ENCODE results near the gene HHIPL1.

Gene HHIPL1

DNA sequence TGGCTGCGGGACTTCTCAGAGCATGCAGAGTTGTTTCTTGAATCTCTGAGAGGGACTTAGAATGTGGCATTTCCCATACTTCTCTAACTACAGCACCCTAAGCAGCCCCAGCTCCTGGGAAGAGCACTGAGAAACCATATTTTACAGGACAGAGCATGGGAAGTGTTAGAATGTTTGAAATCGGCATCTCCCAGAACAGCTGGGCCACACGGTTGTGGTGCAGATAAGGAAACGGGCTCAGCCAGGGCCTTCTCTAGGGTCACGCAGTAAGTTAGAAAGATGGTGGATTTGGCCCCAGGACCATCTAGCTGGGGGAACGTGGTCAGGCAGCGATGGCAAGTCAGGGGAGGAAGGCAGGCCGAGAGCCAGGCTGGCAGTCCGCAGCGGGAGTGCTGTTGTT, 10.5 kb upstream of the HHIPL1 start:
- no peak for DNase-seq (ENCODE audit: low spot score)

DNA sequence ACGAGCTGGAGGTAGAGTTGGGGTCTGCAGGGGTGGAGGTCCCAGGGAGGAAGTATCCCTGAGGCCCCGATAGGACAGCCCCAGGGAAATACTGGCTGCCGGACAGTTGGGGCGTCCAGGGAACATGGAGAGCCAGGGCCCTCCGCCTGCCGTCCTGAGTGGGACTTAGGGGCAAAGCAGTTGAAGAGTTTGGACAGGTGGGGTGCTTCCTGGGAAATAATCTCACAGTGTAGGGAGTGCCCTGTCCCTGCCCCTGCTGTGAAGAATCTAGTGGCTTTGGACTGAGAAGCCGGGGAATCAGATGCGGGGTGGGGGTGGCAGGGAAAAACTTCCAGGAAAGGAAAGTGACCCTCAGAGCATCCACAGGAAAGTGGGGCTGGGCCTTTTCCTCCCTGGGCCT, 9.8 kb upstream of the HHIPL1 start:
- no peak for DNase-seq (ENCODE audit: low spot score)

DNA sequence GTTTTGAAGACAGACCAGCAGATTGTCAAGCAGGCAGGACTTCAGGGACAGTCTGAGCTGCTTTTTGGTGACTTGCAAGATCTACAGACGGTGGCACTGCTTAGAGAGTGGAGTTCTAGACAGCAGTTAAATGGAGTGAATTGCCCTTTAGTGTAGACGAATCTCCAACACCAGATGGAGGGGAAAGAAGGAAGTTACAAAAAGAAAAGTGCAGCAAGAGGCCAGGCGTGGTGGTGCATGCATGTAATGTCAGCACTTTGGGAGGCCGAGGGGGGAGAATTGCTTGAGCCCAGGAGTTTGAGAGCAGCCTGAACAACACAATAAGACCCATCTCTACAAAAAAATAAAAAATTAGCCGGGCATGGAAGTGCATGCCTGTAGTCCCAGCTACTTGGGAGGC, 8.4 kb upstream of the HHIPL1 start:
- DNase-seq (ENCODE audit: low spot score): no peak

GRCh38 chr14:99637624-99638023, 7.3 kb upstream of the HHIPL1 start:
- DNase-seq (ENCODE audit: low spot score): no peak

- DNase-seq (ENCODE audit: low spot score): peak; percentile 73
Observed at GRCh38 chr14:99642771-99643170, 2.2 kb upstream of the HHIPL1 start.

GRCh38 chr14:99643343-99643742, 1.6 kb upstream of the HHIPL1 start:
- DNase-seq (ENCODE audit: low spot score): no peak

DNA sequence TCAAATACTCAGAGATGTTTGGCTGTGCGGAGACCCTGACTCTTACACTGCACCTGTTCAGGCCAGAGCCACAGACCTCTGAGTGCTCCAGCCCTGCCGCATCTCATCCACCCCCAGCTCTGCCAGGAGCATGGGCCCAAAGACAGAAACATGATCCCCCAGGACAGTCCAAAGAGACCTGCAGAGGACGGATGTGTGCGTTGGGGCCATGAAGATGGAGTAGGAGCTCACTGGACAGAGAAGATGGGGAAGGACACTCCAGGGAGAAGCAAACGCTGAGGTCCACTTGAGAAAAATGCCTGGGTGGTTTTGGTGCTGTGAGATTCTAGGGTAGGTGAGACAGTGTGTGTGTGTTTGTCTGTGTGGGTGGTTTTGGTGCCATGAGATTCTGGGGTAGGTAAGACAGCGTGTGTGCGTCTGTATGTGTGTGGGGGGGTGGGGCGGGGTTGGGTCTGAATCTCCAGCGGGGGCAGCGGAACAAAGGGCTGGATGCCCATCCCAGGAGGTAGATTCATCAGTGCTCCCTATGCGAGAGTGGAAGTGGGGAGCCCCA, 818 bp upstream of the HHIPL1 start:
- DNase-seq (ENCODE audit: low spot score): no peak

- DNase-seq (ENCODE audit: low spot score): no peak
Observed at GRCh38 chr14:99645545-99646505, 896 bp downstream of the HHIPL1 start.

GRCh38 chr14:99647411-99647810, 2.5 kb downstream of the HHIPL1 start:
- DNase-seq (ENCODE audit: low spot score): no peak

DNA sequence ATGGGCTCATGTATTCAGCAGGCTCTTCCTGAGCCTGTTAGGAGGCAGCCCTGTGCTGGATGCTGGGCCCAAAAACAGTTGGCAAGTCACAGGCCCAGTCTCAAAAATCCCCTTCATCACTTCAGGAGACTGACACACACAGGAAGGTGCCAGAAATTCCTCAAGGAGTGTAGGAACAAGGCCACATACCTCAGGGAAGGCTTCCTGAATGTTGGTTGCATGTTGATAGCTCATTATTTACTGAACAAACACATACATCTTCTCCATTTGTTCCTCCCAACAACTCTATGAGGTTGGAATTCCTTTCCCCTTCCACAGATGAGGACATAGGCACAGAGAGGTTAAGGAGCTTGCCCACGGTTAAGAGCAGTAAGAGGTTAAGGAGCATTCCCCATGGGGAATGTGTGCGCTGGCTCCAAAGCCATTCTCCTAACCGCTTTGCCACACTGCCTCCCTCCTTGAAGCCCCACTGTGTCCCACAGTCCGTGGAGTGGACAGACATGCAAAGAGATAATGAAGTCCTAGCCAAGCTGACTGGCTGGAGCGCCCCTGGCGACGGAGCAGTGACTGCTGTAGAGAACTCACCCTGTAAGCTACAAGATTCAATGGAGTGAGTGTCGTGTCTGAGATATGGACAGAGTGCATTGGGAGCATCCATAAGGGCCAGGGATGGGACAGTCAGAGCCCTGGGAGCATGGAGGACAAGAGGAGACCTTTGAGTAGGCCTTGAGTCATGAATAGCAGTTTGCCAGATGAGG, 3.3 kb downstream of the HHIPL1 start:
- no peak for DNase-seq (ENCODE audit: low spot score)

DNA sequence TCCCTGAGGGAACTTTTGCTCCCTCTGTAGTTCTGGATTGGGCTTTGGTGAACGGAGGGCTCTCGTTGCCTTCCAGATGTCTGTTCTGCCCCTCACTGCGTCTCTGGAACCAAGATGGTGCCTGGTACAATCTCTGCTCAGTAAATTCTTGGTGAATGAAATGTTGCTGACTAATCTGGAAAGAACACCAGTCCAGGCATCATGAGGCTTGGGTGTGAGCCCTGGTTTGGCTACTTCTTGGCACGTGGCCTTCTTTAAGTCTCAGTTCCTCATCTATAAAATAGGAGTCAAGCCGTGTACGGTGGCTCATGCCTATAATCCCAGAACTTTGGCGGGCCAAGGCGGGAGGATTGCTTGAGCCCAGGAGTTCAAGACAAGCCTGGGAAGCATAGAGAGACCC, 4.3 kb downstream of the HHIPL1 start:
- no peak for DNase-seq (ENCODE audit: low spot score)

- no peak for DNase-seq (ENCODE audit: low spot score)
Observed at GRCh38 chr14:99649643-99650042, 4.7 kb downstream of the HHIPL1 start.

DNA sequence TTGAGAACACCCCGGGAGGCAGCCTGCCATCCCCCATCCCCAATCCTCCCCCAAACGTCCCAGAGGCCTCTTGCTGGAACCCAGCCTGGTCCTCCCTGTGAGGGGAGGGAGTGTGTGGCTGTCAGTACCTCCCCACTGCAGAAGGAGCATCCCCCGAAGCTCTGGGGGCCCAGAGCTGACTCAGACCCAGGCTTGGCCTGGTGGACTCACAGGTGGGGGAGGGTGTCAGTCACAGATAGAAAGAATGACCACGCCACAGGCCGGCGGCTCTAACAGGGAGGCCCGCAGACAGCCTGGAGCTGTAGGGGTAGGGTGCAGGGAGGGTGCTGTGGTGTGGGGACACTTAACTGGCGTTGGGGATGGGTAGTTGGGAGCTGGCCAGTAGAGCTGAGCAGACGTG, 5.3 kb downstream of the HHIPL1 start:
- DNase-seq (ENCODE audit: low spot score): no peak

- DNase-seq (ENCODE audit: low spot score): no peak
Observed at GRCh38 chr14:99651953-99652746, 7.2 kb downstream of the HHIPL1 start.

GRCh38 chr14:99654235-99654985, 9.5 kb downstream of the HHIPL1 start:
- peak; percentile 44 for DNase-seq (ENCODE audit: low spot score)

DNA sequence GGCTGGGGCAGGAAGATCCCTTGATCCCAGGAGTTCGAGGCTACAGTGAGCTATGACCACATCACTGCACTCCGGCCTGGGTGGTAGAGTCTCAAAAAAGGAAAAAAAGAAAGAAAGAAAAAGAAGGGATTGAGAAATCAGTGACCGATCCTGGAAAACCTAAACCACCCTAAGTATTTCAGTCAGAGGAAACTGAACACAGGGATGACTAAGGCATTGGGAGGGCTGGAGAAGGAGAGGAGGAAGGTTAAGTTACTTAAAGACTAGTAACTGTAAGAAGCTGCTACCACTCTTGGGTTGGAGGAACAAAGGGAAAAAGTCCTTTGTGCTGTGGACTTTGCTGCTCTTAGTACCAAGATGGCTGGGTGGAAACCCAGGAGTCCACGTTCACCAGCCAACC, 10.6 kb downstream of the HHIPL1 start:
- DNase-seq (ENCODE audit: low spot score): no peak

- no peak for DNase-seq (ENCODE audit: low spot score)
Observed at GRCh38 chr14:99656171-99656570, 11.2 kb downstream of the HHIPL1 start.

- no peak for DNase-seq (ENCODE audit: low spot score)
Observed at GRCh38 chr14:99657645-99658155, 12.8 kb downstream of the HHIPL1 start.

DNA sequence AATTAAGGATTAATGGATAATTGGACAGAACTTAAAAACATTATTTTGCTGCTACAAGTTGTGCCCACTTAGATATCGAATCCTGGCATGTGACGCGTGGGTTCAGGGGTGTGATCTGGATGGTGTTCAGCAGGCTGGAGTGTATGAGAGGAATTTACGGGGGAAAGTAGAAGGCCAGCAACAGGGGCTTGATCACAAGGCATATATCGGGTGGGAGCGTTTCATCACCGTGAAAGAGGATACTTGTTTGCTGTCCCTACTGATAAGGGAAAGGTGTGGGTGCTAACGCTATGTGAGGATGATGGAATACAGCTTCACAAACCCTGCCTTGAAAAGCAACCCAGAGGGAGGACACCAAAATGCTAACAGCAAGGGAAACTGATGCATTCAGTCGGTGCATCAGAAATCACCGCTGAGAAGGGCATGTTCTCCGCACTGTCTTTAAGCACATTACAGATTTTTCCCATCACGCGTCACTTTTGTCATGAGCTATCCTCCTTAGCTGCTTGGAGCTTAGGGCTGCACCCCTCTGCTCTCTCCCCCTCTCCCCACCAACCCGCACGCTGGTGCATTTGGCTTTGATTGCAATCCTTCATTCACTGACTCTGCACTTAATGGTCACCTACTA, 13.4 kb downstream of the HHIPL1 start:
- no peak for DNase-seq (ENCODE audit: low spot score)

GRCh38 chr14:99659333-99659741, 14.4 kb downstream of the HHIPL1 start:
- no peak for DNase-seq (ENCODE audit: low spot score)

All from hepatic stellate cell (primary cell).